Common myeloid progenitor, CD34-positive (primary cell): ENCODE results near the gene UQCRC1.

Experiments used
- CTCF ChIA-PET: fragments of 350-600 bp; sonication (Branson Sonifier 250); formaldehyde crosslinking; loops from one replicate; lab custom pipeline; 2021; ENCODE audit warnings: antibody characterized with exemption; lab: Charles Lee
- POLR2A ChIA-PET: fragments of 350-600 bp; sonication (Branson Sonifier 250); formaldehyde crosslinking; loops from one replicate; lab custom pipeline; 2021; ENCODE audit warnings: antibody characterized with exemption; lab: Charles Lee
- DNase-seq, 3 donors: peaks; one replicate each; pipeline versions ENCODE4 v3.0.0 to v3.0.0-alpha.2; 2013
- H3K27ac ChIP-seq, 2 experiments: 1 replicate in 1 of 2; 2 replicates in 1 of 2; pipeline ENCODE4 v1.7.0; 2013; ENCODE audit warnings: inconsistent platforms in 2 of 2, low read length in 2 of 2, mild to moderate bottlenecking in 2 of 2, low read depth in 1 of 2, moderate library complexity in 1 of 2; ENCODE audit not compliant: severe bottlenecking in 2 of 2, insufficient read depth in 1 of 2, poor library complexity in 1 of 2
- H3K27me3 ChIP-seq, 5 experiments: replicated peaks in 2 of 5; 1 replicate in 3 of 5; 2 replicates in 2 of 5; pipeline versions ENCODE4 v1.6.1 to v1.7.0; 2013; ENCODE audit warnings: low read length in 4 of 5, mild to moderate bottlenecking in 2 of 5, moderate library complexity in 2 of 5, inconsistent platforms in 1 of 5; ENCODE audit not compliant: insufficient read depth in 5 of 5, control insufficient read depth in 4 of 5
- H3K36me3 ChIP-seq, 4 experiments: 1 replicate in 2 of 4; 2 replicates in 2 of 4; pipeline versions ENCODE4 v1.6.1 to v1.7.0; 2013; ENCODE audit warnings: low read length in 3 of 4, control low read depth in 1 of 4, mild to moderate bottlenecking in 1 of 4; ENCODE audit not compliant: control insufficient read depth in 4 of 4, insufficient read depth in 4 of 4
- H3K4me1 ChIP-seq, 4 experiments: 1 replicate in 3 of 4; 2 replicates in 1 of 4; pipeline versions ENCODE4 v1.6.1 to v1.7.1; 2013; ENCODE audit warnings: low read length in 3 of 4, mild to moderate bottlenecking in 3 of 4, control low read depth in 1 of 4, inconsistent platforms in 1 of 4, moderate library complexity in 1 of 4; ENCODE audit not compliant: control insufficient read depth in 4 of 4, insufficient read depth in 4 of 4; ENCODE audit errors: control extremely low read depth in 1 of 4
- H3K4me3 ChIP-seq, 7 experiments: 1 replicate in 4 of 7; 2 replicates in 3 of 7; pipeline versions ENCODE4 v1.5.1 to v1.7.0; 2013; ENCODE audit warnings: mild to moderate bottlenecking in 7 of 7, low read length in 6 of 7, moderate library complexity in 6 of 7, inconsistent platforms in 2 of 7, low read depth in 2 of 7, control low read depth in 1 of 7; ENCODE audit not compliant: insufficient read depth in 4 of 7, control insufficient read depth in 1 of 7; ENCODE audit errors: extremely low read depth in 1 of 7
- H3K9me3 ChIP-seq, 5 experiments: 1 replicate in 4 of 5; 2 replicates in 1 of 5; pipeline versions ENCODE4 v1.6.1 to v1.7.1; 2013; ENCODE audit warnings: low read length in 4 of 5, mild to moderate bottlenecking in 2 of 5, inconsistent platforms in 1 of 5, low read depth in 1 of 5, moderate library complexity in 1 of 5; ENCODE audit not compliant: control insufficient read depth in 4 of 5, insufficient read depth in 2 of 5; ENCODE audit errors: control extremely low read depth in 1 of 5
- WGBS: methylation state at CpG from one replicate; pipeline ENCODE4 v1.1.5; 2013; ENCODE audit not compliant: insufficient coverage; 5-methylcytosine and 5-hydroxymethylcytosine counted together

The UQCRC1 gene

DNA sequence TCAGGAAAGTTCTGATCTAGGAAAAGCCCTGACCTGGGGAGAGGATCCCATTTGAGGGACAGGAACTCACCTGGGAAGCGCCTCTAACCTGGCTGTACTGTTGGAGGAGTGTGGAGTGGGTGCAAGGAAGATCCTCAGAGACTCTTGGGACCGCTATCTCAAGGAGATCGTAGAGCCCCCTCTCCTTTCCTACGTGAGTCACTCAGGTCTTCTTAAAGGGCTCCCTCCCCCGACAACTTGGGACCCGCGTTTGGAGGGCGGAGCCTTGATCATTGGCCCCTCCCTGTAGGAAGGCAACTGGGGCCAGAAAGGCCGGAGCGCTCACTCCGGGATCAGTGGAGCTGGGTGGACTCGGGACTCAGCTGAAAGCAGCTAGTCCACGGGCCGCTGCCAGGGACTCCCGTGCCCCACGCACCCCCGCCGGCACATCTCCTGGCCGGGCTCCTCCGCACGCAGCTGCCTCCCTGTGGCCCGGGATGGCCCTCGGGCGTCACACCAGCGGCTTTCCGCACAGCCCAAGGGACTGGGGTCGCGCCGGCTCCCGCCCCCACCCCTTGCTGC, 25.3 kb upstream of the UQCRC1 start:
- CTCF ChIA-PET = interaction anchor here (0.5 to 2.3 kb wide), 17 partner anchors 9 to 486 kb away, joined by 3 to 11 read pairs (median 4); partner anchors contain the start of genes TMEM89 and UQCRC1
- Histone ChIP-seq H3K36me3 (peaks cover 0 to 35% (median 9%) of the 10 kb centered on the region in 4 experiments), H3K27ac (peak overlapping the region in 1 of 2 experiments; percentile 34), H3K9me3 (no peaks in the 10 kb centered on the region), H3K27me3 (no peaks in the 10 kb centered on the region), H3K4me3 (peak overlapping the region; percentile 62 to 93 (median 85)), H3K4me1 (peaks cover 0 to 27% (median 22%) of the 10 kb centered on the region in 4 experiments)
- peak; percentile 36 to 58 (median 51) for DNase-seq
- WGBS = 5% methylated on average over 27 of the region's 30 CpGs
- POLR2A ChIA-PET = interaction anchor here (0.6 kb wide), 2 partner anchors 19 to 22 kb away, joined by 3 to 7 read pairs; no protein-coding TSS in a partner anchor

DNA sequence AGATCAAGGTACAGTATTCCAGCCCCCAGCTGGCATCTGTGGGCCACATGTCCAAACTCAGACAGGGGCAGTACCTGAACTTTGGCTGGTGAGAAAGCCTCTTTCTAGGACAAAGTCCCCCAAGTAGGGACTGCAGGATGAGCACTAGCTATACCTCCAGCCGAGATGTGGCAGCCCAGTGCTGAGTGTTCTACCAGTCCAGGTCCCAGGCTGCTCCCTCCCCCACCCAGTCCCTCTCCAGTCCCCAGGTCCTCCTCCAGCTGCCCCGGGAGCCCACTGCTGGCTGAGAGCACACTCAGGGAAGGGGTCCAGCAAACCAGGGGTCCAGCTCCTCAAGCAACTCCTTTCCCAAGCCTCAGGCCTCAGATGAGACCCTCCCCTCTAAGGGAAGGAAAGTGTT, 24.3 kb upstream of the UQCRC1 start:
- 100% methylated on average over 1 of the region's 2 CpGs for WGBS

DNA sequence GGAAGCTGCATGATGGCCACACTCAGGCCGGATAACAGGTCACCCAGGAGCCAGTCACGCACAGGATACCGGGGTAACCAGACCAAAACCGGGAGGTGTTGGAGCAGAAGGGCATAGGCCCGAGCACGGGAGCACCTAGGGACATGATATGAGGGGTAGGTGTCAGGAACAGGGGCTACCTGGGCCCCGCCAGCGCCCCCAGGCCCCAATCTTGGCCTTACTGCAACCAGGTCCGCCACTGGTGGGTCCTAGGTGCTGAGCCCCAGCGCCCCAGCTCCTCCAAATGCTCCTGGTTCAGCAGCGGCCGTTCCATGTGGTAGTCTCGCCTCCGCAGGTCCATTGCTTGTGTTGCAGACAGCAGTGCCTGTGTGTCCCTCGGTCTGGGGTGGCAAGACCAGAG, 23.8 kb upstream of the UQCRC1 start:
- ChIA-PET POLR2A (no interaction called here), CTCF (no interaction called here)
- no peak overlapping the region for H3K27ac ChIP-seq
- H3K9me3 ChIP-seq = no peaks in the 10 kb centered on the region
- no peak for DNase-seq
- 97% methylated on average over 13 of the region's 15 CpGs for WGBS
- H3K27me3 ChIP-seq = no peaks in the 10 kb centered on the region
- peaks cover 0 to 27% (median 22%) of the 10 kb centered on the region in 4 experiments for H3K4me1 ChIP-seq
- peaks cover 0 to 49% (median 10%) of the 10 kb centered on the region in 4 experiments for H3K36me3 ChIP-seq
- H3K4me3 ChIP-seq = no peak overlapping the region

More for the DNA sequence above, 24.3 kb upstream of the UQCRC1 start:
- CTCF ChIA-PET = interaction anchor here (1.0 to 2.3 kb wide), 4 partner anchors 22 to 75 kb away, joined by 4 to 7 read pairs (median 4); no protein-coding TSS in a partner anchor
- DNase-seq = no peak
- Histone ChIP-seq H3K9me3 (no peaks in the 10 kb centered on the region), H3K4me3 (no peak overlapping the region), H3K4me1 (peaks cover 0 to 27% (median 22%) of the 10 kb centered on the region in 4 experiments), H3K27ac (no peak overlapping the region), H3K36me3 (peaks cover 0 to 44% (median 9%) of the 10 kb centered on the region in 4 experiments), H3K27me3 (no peaks in the 10 kb centered on the region)
- POLR2A ChIA-PET = no interaction called here

DNA sequence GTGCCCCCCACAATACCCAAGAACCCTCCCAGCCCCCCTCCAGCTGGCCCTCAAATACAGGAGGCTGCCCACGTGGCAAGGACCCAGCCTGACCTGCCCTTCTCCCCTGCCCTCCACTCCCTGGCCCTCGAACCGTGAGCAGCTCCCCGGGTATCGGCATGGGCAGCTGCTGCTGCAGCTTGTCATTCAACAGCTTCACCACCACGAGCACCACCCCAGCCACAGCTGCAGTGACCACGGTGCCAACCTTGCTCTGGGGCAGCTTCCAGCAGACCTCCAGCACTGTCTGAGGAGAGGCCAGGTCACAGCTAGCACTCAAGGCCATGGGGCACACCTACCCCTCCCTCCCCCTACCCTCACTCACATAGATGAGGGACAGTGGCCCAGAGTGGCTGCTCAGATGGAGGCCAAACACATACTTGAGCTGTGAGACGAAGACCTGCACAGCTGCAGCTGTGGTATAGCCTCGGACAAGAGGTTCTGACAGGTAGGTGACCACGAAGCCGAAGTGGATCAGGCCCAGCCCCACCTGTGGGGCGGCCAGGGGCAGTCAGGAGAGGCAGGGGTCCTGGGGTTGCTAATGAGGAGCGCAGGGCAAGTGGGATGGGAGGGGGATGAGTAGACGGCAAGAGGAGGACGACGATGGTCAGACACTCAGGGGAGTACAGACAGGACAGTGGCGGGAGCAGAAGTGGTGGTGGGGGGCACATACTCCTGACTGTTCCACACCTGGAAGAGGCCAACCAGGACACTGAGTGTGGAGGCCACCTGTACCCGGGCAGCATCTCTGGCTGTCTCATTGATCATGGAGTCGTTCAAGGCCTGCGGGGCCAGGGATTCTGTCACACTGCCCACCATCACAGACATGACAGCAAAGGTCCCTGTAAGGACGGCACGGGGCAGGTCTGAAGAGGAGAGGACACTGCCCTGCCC, 22.3 kb upstream of the UQCRC1 start:
- CTCF ChIA-PET = no interaction called here
- no peak for DNase-seq
- H3K4me3 ChIP-seq = no peak overlapping the region
- H3K9me3 ChIP-seq = no peaks in the 10 kb centered on the region
- H3K4me1 ChIP-seq = peaks cover 0 to 27% (median 22%) of the 10 kb centered on the region in 4 experiments
- 93% methylated on average over 10 of the region's 22 CpGs for WGBS
- no peak overlapping the region for H3K27ac ChIP-seq
- POLR2A ChIA-PET = no interaction called here
- peaks cover 3 to 64% (median 16%) of the 10 kb centered on the region in 4 experiments for H3K36me3 ChIP-seq
- no peaks in the 10 kb centered on the region for H3K27me3 ChIP-seq

DNA sequence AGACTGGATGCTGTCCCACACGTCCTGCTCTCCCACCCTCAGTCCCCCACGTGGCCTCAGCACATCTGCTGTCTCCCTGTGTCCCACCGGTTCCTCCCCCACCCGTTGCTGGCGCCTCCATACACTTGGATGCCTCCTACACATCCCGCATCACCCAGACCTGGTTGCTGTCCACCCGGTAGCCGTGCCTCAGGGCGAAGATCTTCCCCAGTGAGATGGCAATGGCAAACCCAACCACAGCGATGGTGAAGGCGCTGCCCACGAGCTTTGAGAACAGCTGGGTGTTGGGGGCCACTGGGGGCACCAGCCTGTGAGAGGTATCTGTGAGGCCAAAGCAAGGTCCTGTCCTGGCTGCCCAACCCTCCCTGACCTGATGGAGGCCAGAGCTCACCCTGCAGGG, 21.4 kb upstream of the UQCRC1 start:
- Histone ChIP-seq H3K9me3 (no peaks in the 10 kb centered on the region), H3K36me3 (peaks cover 3 to 72% (median 20%) of the 10 kb centered on the region in 4 experiments), H3K27ac (no peak overlapping the region), H3K4me1 (peaks cover 0 to 18% (median 13%) of the 10 kb centered on the region in 4 experiments), H3K27me3 (no peaks in the 10 kb centered on the region), H3K4me3 (no peak overlapping the region)
- WGBS = 95% methylated on average over 12 of the region's 12 CpGs
- DNase-seq = no peak
- ChIA-PET CTCF (no interaction called here), POLR2A (no interaction called here)

DNA sequence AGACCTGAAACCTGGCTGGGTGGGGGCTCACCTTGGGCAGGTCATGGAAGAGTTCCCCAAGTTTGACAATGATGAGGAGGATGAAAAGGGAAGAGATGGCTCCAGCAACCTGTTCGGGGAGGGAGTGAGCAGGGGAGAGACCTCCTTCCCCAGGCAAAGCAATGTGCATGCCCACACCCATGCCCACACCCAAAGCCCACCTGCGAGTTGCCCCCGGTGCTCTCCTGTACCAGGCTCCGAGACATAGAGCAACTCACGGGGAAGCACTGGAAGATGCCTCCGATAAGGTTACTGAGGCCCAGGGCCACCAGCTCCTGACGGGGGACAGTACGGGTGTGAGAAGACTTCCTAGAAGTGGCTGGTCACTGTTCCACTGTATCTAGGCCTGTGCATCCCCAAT, 21.0 kb upstream of the UQCRC1 start:
- 92% methylated on average over 7 of the region's 8 CpGs for WGBS
- CTCF ChIA-PET = no interaction called here
- H3K4me1 ChIP-seq = peaks cover 0 to 14% (median 9%) of the 10 kb centered on the region in 4 experiments
- no peaks in the 10 kb centered on the region for H3K27me3 ChIP-seq
- POLR2A ChIA-PET = no interaction called here
- H3K4me3 ChIP-seq = no peak overlapping the region
- H3K27ac ChIP-seq = no peak overlapping the region
- H3K9me3 ChIP-seq = no peaks in the 10 kb centered on the region
- peaks cover 3 to 77% (median 20%) of the 10 kb centered on the region in 4 experiments for H3K36me3 ChIP-seq
- no peak for DNase-seq
